ENCODE measurements around the gene HADHA. TPM values are rescaled to one million over a fixed set of nuclear protein-coding genes. Genes with fewer than 3 reads are reported as not detected.

Gene HADHA
- total RNA-seq, 8 experiments from 2014 or later, result 75.1 to 152 (median 113) TPM

DNA sequence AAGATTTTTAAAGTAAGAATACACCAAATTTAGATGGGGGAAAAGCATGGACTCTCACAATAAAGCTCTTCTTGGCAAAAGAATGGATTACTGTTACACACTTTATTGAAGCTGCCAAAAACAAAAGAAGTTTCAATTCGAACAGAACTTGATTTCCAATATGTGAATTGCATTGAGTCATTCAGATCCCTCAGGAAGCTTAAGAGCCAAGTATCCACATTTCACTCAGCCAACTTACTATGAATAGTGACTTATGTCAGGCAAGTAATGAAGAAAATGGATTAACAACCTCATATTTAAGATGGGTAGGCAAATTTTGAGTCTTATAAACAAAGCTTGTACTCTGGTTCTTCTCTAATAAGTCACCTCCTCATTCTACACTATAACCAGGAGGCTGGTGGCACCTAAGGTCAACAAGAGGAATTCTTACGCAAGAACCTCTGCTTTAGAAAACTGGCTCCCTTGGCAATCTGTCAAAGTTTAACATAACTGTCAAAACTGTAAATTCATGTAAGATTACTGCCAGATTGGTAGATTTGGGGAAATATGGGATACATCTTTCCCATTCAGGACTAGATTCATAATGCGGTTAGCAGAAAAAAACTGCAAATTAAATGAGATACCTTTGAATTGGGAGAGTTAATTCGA lies 6.0 kb downstream of the HADHA start:
- in situ Hi-C loops (cut with MboI; ENCODE audit: low pct_unique_long_range_greater_than_20kb in 2 of 9, low sequenced_read_pairs in 9 of 9, unreplicated experiment in 9 of 9), result loop anchor here in 1 of 9 experiments (25.0 kb wide), 1 partner anchor 224 kb away; no protein-coding TSS in a partner anchor
- H3K27ac ChIP-seq, result no peak overlapping the region
- no peak overlapping the region for H3K4me3 ChIP-seq
- ATAC-seq (replicated peaks in 6 of 8), result no peak
- 51 to 100% (median 92%) methylated on average over 2 to 4 of the region's 4 CpGs for WGBS, 10 experiments
- H3K4me1 ChIP-seq (replicated peaks in 1 of 2), result peaks cover 0 to 3% of the 10 kb centered on the region in 2 donors

DNA sequence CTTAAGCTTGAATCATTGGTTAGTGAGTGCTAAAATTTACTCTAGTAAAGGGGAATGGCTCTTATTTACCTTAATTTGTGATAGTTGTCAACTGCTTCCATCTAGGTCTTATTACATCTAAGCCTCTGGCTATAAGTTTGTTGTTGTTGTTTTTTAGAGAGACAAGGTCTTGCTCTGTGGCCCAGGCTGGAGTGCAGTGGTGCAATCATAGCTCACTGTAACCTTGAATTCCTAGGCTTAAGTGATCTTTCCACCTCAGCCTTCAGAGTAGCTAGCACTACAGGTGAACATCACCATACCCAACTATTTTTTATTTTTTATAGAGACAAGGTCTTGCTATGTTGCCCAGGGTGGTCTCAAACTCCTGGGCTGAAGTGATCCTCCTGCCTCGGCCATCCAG lies 6.6 kb downstream of the HADHA start:
- H3K27ac ChIP-seq, result no peak overlapping the region
- in situ Hi-C loops (cut with MboI; ENCODE audit: low pct_unique_long_range_greater_than_20kb in 2 of 9, low sequenced_read_pairs in 9 of 9, unreplicated experiment in 9 of 9), result loop anchor here in 1 of 9 experiments (25.0 kb wide), 1 partner anchor 224 kb away; no protein-coding TSS in a partner anchor
- ATAC-seq (replicated peaks in 6 of 8), result no peak
- H3K4me1 ChIP-seq (replicated peaks in 1 of 2), result peaks cover 0 to 3% of the 10 kb centered on the region in 2 donors
- H3K4me3 ChIP-seq, result no peak overlapping the region
- WGBS, 10 experiments, result 20 to 100% (median 100%) methylated on average over 1 of the region's 1 CpG; no CpG with 5 or more reads in 3 of the 10 experiments

DNA sequence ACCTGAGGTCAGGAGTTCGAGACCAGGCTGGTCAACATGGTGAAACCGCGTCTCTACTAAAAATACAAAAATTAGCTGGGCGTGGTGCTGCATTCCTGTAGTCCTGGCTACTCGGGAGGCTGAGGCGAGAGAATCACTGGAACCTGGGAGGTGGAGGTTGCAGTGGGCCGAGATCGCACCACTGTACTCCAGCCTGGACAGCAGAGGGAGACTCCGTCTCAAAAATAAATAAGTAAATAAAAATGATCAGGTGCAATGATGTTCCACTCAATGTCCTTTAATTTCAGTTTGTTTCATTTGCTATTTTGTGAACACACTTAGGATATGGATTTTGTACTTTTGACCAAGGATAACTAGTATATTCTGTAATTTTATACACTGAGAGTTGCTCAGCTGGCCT lies 9.3 kb downstream of the HADHA start:
- in situ Hi-C loops (cut with MboI; ENCODE audit: low pct_unique_long_range_greater_than_20kb in 2 of 9, low sequenced_read_pairs in 9 of 9, unreplicated experiment in 9 of 9), result loop anchor here in 1 of 9 experiments (25.0 kb wide), 1 partner anchor 227 kb away; no protein-coding TSS in a partner anchor
- Histone ChIP-seq H3K4me1 (replicated peaks in 1 of 2) (no peaks in the 10 kb centered on the region), H3K27ac (no peak overlapping the region), H3K4me3 (no peak overlapping the region)
- 92 to 100% (median 94%) methylated on average over 1 to 8 of the region's 9 CpGs; no CpG with 5 or more reads in 2 of the 10 experiments for WGBS, 10 experiments
- ATAC-seq (replicated peaks in 6 of 8), result no peak

DNA sequence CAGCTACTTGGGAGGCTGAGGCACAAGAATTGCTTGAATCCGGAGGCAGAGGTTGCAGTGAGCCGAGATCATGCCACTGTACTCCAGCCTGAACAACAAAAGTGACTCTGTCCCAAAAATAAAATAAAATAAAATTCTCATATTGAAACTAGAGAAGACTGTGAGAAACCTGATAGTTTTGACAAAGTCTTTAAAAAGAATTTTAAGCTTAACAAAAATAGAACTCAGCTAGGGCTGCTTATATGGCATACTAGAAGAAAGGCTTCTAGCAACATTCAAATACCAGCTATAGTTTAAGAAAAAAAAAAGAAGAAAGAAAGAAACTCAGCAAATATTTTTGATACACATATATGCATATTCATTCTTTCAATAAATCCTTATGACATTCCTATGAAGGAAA lies 13.6 kb downstream of the HADHA start:
- Histone ChIP-seq H3K4me3 (no peak overlapping the region), H3K27ac (no peak overlapping the region), H3K4me1 (replicated peaks in 1 of 2) (no peaks in the 10 kb centered on the region)
- in situ Hi-C loops (cut with MboI; ENCODE audit: low pct_unique_long_range_greater_than_20kb in 2 of 9, low sequenced_read_pairs in 9 of 9, unreplicated experiment in 9 of 9), result loop anchor here in 1 of 9 experiments (25.0 kb wide), 1 partner anchor 231 kb away; no protein-coding TSS in a partner anchor
- 80 to 100% (median 100%) methylated on average over 1 to 2 of the region's 2 CpGs; no CpG with 5 or more reads in 2 of the 10 experiments for WGBS, 10 experiments
- no peak for ATAC-seq (replicated peaks in 6 of 8)

DNA sequence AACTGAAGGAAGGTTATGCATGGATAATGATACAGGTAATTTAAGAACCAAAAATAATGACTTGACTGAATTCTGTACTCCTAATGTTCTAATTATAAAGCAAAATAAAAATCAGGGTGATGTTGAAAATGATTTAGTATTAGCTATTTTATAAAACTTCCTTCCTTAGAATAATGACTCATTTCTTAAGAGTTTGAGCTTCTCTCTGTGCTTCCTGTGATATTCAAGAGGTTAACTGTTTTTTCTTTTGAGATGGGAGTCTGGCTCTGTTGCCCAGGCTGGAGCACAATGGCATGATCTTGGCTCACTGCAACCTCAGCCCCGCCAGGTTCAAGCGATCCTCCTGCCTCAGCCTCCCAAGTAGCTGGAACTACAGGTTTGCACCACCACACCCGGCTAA lies 14.8 kb downstream of the HADHA start:
- in situ Hi-C loops (cut with MboI; ENCODE audit: low pct_unique_long_range_greater_than_20kb in 2 of 9, low sequenced_read_pairs in 9 of 9, unreplicated experiment in 9 of 9), result loop anchor here in 1 of 9 experiments (25.0 kb wide), 1 partner anchor 233 kb away; no protein-coding TSS in a partner anchor
- H3K27ac ChIP-seq, result no peak overlapping the region
- no peak overlapping the region for H3K4me3 ChIP-seq
- WGBS, 10 experiments, result 93 to 100% (median 100%) methylated on average over 1 to 3 of the region's 3 CpGs; no CpG with 5 or more reads in 5 of the 10 experiments
- no peak for ATAC-seq (replicated peaks in 6 of 8)
- H3K4me1 ChIP-seq (replicated peaks in 1 of 2), result no peaks in the 10 kb centered on the region

DNA sequence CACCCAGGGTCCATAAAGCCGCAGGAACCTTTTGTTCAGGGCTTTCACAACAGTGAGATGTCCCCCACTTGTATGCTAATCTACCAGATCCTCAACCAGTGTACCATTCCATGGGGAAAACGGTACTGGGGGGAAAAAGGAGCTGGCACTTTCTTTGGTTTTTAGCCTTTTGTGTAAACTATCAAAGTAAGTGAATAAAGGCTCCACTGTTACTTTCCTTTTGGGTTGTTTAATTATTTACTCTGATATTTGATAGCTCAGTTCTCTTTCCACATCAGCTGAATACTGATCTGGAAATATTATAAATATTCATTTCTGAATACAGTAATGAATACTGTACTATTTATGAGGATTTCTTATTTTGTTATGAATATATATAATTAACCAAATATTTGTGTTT lies 20.3 kb downstream of the HADHA start:
- in situ Hi-C loops (cut with MboI; ENCODE audit: low pct_unique_long_range_greater_than_20kb in 2 of 9, low sequenced_read_pairs in 9 of 9, unreplicated experiment in 9 of 9), result no loop called here
- Histone ChIP-seq H3K27ac (no peak overlapping the region), H3K4me3 (no peak overlapping the region), H3K4me1 (replicated peaks in 1 of 2) (no peaks in the 10 kb centered on the region)
- 50 to 95% (median 85%) methylated on average over 1 to 2 of the region's 2 CpGs; no CpG with 5 or more reads in 2 of the 10 experiments for WGBS, 10 experiments
- no peak for ATAC-seq (replicated peaks in 6 of 8)

DNA sequence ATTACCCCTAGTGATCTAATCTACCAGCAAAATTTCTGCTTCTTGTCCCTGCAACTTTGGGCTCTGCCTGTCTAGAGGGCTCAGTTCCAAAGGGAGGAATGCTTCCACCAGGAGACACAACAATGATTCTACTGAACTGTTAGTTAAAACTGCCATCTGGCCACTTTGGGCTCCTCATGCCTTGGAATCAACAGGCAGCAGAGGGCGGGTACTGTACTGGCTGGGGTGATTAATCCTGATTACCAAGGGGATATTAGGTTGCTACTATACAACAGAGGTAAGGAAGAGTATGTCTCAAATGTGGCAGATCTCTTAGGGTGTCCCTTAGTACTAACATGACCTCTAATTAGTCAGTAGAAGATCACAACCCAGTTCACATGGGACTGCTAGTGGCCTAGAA lies 21.4 kb downstream of the HADHA start:
- Histone ChIP-seq H3K4me1 (replicated peaks in 1 of 2) (no peaks in the 10 kb centered on the region), H3K27ac (no peak overlapping the region), H3K4me3 (no peak overlapping the region)
- in situ Hi-C loops (cut with MboI; ENCODE audit: low pct_unique_long_range_greater_than_20kb in 2 of 9, low sequenced_read_pairs in 9 of 9, unreplicated experiment in 9 of 9), result no loop called here
- ATAC-seq (replicated peaks in 6 of 8), result peak in 1 of 8 experiments; percentile 52
- 80 to 100% (median 100%) methylated on average over 1 of the region's 1 CpG; no CpG with 5 or more reads in 6 of the 10 experiments for WGBS, 10 experiments

DNA sequence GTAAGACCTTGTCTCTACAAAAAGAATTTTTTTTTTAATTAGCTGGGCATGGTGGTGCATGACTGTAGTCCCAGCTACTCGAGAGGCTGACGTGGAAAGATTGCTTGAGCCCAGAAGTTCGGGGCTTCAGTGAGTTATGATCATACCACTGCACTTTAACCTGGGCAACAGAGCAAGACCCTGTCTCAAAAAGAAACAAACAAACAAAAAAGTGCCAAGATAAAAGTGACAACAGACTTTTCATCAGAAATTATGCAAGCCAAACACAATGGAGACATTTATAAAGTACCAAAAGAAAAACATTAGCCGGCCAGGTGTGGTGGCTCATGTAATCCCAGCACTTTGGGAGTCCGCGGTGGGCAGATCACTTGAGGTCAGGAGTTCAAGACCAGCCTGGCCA lies 26.7 kb downstream of the HADHA start:
- no peak overlapping the region for H3K27ac ChIP-seq
- 68 to 100% (median 81%) methylated on average over 2 to 6 of the region's 6 CpGs; no CpG with 5 or more reads in 3 of the 10 experiments for WGBS, 10 experiments
- in situ Hi-C loops (cut with MboI; ENCODE audit: low pct_unique_long_range_greater_than_20kb in 2 of 9, low sequenced_read_pairs in 9 of 9, unreplicated experiment in 9 of 9), result no loop called here
- no peak overlapping the region for H3K4me3 ChIP-seq
- ATAC-seq (replicated peaks in 6 of 8), result no peak
- no peaks in the 10 kb centered on the region for H3K4me1 ChIP-seq (replicated peaks in 1 of 2)

DNA sequence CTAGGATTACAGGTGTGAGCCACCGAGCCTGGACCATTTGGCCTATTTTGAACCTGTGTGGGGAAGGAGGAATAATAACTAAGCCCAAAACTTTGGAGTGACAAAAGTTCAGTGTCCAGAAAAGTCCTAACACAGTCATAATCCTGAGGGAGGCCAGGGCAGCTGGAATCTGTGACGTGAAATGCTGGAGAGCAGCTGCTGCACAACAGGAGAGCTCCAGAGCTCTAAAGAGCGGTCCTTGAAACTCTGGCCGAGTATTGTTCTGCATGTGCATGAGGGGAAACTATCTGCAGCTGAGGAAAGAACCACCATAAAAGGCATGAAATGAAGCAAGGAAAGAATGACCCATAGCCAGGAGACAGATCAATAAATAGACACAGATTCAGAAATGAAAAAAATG lies 27.8 kb downstream of the HADHA start:
- WGBS, 10 experiments, result 60 to 100% (median 92%) methylated on average over 1 to 3 of the region's 4 CpGs; no CpG with 5 or more reads in 3 of the 10 experiments
- Histone ChIP-seq H3K4me3 (no peak overlapping the region), H3K4me1 (replicated peaks in 1 of 2) (no peaks in the 10 kb centered on the region), H3K27ac (no peak overlapping the region)
- in situ Hi-C loops (cut with MboI; ENCODE audit: low pct_unique_long_range_greater_than_20kb in 2 of 9, low sequenced_read_pairs in 9 of 9, unreplicated experiment in 9 of 9), result no loop called here
- ATAC-seq (replicated peaks in 6 of 8), result no peak

DNA sequence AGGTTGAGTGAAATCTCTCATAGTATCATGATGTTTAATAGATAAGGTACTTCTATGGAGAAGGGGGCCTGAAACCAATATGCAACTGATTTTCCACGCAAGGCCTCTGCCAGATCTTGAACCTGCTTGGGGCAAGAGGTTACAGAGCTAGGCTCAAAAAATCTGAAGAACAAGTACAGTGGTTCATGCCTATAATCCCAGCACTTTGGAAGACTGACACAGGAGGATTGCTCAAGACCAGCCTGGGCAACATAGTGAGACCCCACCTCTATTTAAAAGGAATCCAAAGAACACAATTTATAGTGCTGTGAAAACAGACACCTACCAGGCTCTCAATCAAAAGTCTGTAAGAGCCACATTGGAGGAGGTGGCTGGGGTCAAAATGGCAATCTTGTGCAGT lies 28.6 kb downstream of the HADHA start:
- Histone ChIP-seq H3K4me3 (no peak overlapping the region), H3K27ac (no peak overlapping the region), H3K4me1 (replicated peaks in 1 of 2) (no peaks in the 10 kb centered on the region)
- in situ Hi-C loops (cut with MboI; ENCODE audit: low pct_unique_long_range_greater_than_20kb in 2 of 9, low sequenced_read_pairs in 9 of 9, unreplicated experiment in 9 of 9), result no loop called here
- WGBS, 10 experiments, result 100% methylated on average over 1 of the region's 1 CpG; no CpG with 5 or more reads in 8 of the 10 experiments
- no peak for ATAC-seq (replicated peaks in 6 of 8)

DNA sequence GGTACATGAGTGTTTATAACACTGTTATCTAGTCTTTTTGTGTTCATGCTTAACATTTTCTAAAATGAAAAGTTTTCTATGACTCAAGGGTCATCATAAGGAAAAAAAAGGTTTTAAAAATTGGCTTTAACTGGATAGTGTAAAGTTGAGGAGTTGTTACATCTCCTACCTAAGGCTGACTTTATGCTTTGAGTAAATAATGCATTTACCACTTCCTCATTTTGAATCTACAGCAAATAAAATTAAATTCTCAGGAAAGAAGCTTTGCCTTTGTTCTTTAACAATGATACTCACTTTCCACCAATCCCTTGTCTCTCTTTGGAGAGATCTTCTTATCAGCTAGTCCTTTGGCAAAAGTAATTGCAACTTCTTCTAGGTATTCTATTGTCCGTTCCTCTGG lies 29.7 kb downstream of the HADHA start:
- no peak for ATAC-seq (replicated peaks in 6 of 8)
- in situ Hi-C loops (cut with MboI; ENCODE audit: low pct_unique_long_range_greater_than_20kb in 2 of 9, low sequenced_read_pairs in 9 of 9, unreplicated experiment in 9 of 9), result no loop called here
- no peak overlapping the region for H3K4me3 ChIP-seq
- no peaks in the 10 kb centered on the region for H3K4me1 ChIP-seq (replicated peaks in 1 of 2)
- 83 to 100% (median 100%) methylated on average over 1 of the region's 1 CpG; no CpG with 5 or more reads in 1 of the 10 experiments for WGBS, 10 experiments
- H3K27ac ChIP-seq, result no peak overlapping the region

DNA sequence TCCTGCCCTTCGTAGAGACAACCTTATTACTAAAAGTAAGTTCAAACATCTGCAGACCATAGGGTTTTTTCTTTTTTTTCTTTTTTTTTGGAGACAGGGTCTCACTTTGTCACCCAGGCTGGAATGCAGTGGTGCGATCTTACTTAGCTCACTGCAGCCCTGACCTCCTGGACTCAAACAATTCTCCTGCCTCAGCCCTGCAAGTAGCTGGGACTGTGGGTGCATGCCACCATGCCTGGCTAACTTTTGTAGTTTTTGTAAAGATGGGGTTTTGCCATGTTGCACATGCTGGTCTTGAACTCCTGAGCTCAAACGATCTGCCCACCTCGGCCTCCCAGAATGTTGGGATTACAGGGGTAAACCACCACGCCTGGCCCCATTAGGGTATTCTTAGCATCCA lies 32.4 kb downstream of the HADHA start:
- in situ Hi-C loops (cut with MboI; ENCODE audit: low pct_unique_long_range_greater_than_20kb in 2 of 9, low sequenced_read_pairs in 9 of 9, unreplicated experiment in 9 of 9), result no loop called here
- Histone ChIP-seq H3K27ac (no peak overlapping the region), H3K4me3 (no peak overlapping the region), H3K4me1 (replicated peaks in 1 of 2) (no peaks in the 10 kb centered on the region)
- no peak for ATAC-seq (replicated peaks in 6 of 8)
- WGBS, 10 experiments, result 80 to 100% (median 94%) methylated on average over 1 to 5 of the region's 5 CpGs

DNA sequence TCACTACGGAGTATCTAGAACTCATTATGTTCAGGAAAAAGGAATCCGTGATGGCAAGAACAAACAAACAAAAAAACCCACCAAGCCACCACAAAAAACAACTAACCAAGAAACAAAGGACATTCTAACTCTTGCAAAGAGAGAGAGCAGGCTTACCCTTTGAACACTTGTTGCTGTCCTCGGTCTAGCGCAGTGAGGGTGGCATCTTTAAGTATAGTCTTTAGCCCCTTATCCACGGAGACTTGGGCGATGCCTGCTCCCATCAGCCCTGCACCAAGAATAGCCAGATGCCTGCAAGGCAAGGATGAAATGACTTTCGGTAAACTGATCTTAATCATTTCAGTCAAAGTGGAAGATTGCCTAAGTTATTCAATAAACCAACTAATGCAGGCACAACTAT lies 40.5 kb downstream of the HADHA start:
- Histone ChIP-seq H3K4me1 (replicated peaks in 1 of 2) (no peaks in the 10 kb centered on the region), H3K4me3 (no peak overlapping the region), H3K27ac (no peak overlapping the region)
- WGBS, 10 experiments, result 67 to 100% (median 80%) methylated on average over 1 to 7 of the region's 7 CpGs
- in situ Hi-C loops (cut with MboI; ENCODE audit: low pct_unique_long_range_greater_than_20kb in 2 of 9, low sequenced_read_pairs in 9 of 9, unreplicated experiment in 9 of 9), result no loop called here
- ATAC-seq (replicated peaks in 6 of 8), result no peak
